ENCODE results near the gene LST1. TPM values are rescaled to one million over a fixed set of nuclear protein-coding genes. Genes with fewer than 3 reads are reported as not detected.

Gene LST1
- total and polyA plus RNA-seq, 2 donors (not counting 1 experiment from before 2014, with no cell fraction given), result 7.4 to 30.5 TPM

- intact Hi-C loops (cut with micrococcal nuclease), result loop anchor here (5.0 kb wide), 3 partner anchors 185 to 335 kb away; partner anchors contain the start of genes EHMT2, LSM2, NELFE and SKIC2
- H3K4me1 Mint-ChIP-seq, result peaks cover 24% of the 10 kb centered on the region
- Histone ChIP-seq H3K79me2 (ENCODE audit: control insufficient read depth, insufficient read depth, low read length) (peaks cover 21% of the 10 kb centered on the region), H3K36me3 (replicated peaks in 1 of 2; ENCODE audit: control extremely low read depth in 1 of 2, control insufficient read depth in 1 of 2, extremely low read depth in 1 of 2, insufficient read depth in 2 of 2, low read length in 1 of 2) (peaks cover 7 to 53% of the 10 kb centered on the region in 2 experiments), H3K9ac (ENCODE audit: low read length) (no peak overlapping the region), H3K4me1 (ENCODE audit: control insufficient read depth in 2 of 2, insufficient read depth in 2 of 2, low read length in 2 of 2) (peaks cover 10 to 16% of the 10 kb centered on the region in 2 donors), H3K27ac (ENCODE audit: low read length in 2 of 2) (no peak overlapping the region), H2AFZ (ENCODE audit: insufficient read depth, low read depth, low read length, poor library complexity, severe bottlenecking) (no peak overlapping the region), H3K9me3 (ENCODE audit: control extremely low read depth in 1 of 3, control insufficient read depth in 2 of 3, insufficient read depth in 1 of 3, low read length in 2 of 3) (peaks cover 0 to 6% (median 0%) of the 10 kb centered on the region in 3 donors), H3K27me3 (replicated peaks in 1 of 4; ENCODE audit: control extremely low read depth in 1 of 4, control insufficient read depth in 3 of 4, insufficient read depth in 4 of 4, low read length in 3 of 4) (no peaks in the 10 kb centered on the region), H4K20me1 (ENCODE audit: control insufficient read depth, insufficient read depth, low read length, poor library complexity, severe bottlenecking) (peaks cover 10% of the 10 kb centered on the region), H3K4me2 (replicated peaks; ENCODE audit: low read depth, low read length, poor library complexity, severe bottlenecking) (no peak overlapping the region), H3K4me3 (ENCODE audit: control extremely low read depth in 1 of 5, extremely low read depth in 1 of 5, insufficient read depth in 1 of 5, low read depth in 2 of 5, low read length in 4 of 5) (no peak overlapping the region)
- no peaks in the 10 kb centered on the region for H3K9me3 Mint-ChIP-seq (ENCODE audit: insufficient read depth)
- H3K27ac Mint-ChIP-seq, result peak overlapping the region; percentile 12
- POLR2A ChIA-PET, result interaction anchor here (0.6 to 1.2 kb wide), 7 partner anchors 13 to 237 kb away, joined by 3 to 12 read pairs (median 4); no protein-coding TSS in a partner anchor
- TF ChIP-seq EZH2 (IDR thresholded peaks at IDR 0.05; ENCODE audit: borderline replicate concordance, insufficient read depth, low read depth, low read length, poor library complexity, severe bottlenecking) (no peak), CTCF (IDR thresholded peaks at IDR 0.05) (no peak)
- no peaks in the 10 kb centered on the region for H3K27me3 Mint-ChIP-seq
- DNase-seq, result no peak
- ATAC-seq (ENCODE audit: low read depth), result no peak
- 92% methylated on average over 9 of the region's 10 CpGs for WGBS (ENCODE audit: insufficient coverage)
- CTCF ChIA-PET, result interaction anchor here (0.6 to 2.3 kb wide), 8 partner anchors 24 to 483 kb away, joined by 3 to 11 read pairs (median 4); partner anchors contain the start of genes BAG6 and DDX39B
- peak overlapping the region; percentile 86 for H3K4me3 Mint-ChIP-seq
Measured at GRCh38 chr6:31622684-31623091, 36.6 kb downstream of the LST1 start.

- WGBS (ENCODE audit: insufficient coverage), result no CpG with 5 or more reads among the region's 10 CpGs
- Mint-ChIP-seq H3K9me3 (ENCODE audit: insufficient read depth) (no peaks in the 10 kb centered on the region), H3K27ac (no peak overlapping the region), H3K27me3 (no peaks in the 10 kb centered on the region), H3K4me1 (peaks cover 24% of the 10 kb centered on the region), H3K4me3 (no peak overlapping the region)
- Histone ChIP-seq H3K4me1 (ENCODE audit: control insufficient read depth in 2 of 2, insufficient read depth in 2 of 2, low read length in 2 of 2) (peaks cover 10 to 16% of the 10 kb centered on the region in 2 donors), H3K9me3 (ENCODE audit: control extremely low read depth in 1 of 3, control insufficient read depth in 2 of 3, insufficient read depth in 1 of 3, low read length in 2 of 3) (peaks cover 0 to 5% (median 0%) of the 10 kb centered on the region in 3 donors), H3K79me2 (ENCODE audit: control insufficient read depth, insufficient read depth, low read length) (peaks cover 21% of the 10 kb centered on the region), H3K4me3 (ENCODE audit: control extremely low read depth in 1 of 5, extremely low read depth in 1 of 5, insufficient read depth in 1 of 5, low read depth in 2 of 5, low read length in 4 of 5) (no peak overlapping the region), H3K9ac (ENCODE audit: low read length) (no peak overlapping the region), H3K27me3 (replicated peaks in 1 of 4; ENCODE audit: control extremely low read depth in 1 of 4, control insufficient read depth in 3 of 4, insufficient read depth in 4 of 4, low read length in 3 of 4) (no peaks in the 10 kb centered on the region), H3K4me2 (replicated peaks; ENCODE audit: low read depth, low read length, poor library complexity, severe bottlenecking) (no peak overlapping the region), H2AFZ (ENCODE audit: insufficient read depth, low read depth, low read length, poor library complexity, severe bottlenecking) (no peak overlapping the region), H3K36me3 (replicated peaks in 1 of 2; ENCODE audit: control extremely low read depth in 1 of 2, control insufficient read depth in 1 of 2, extremely low read depth in 1 of 2, insufficient read depth in 2 of 2, low read length in 1 of 2) (peaks cover 7 to 64% of the 10 kb centered on the region in 2 experiments), H3K27ac (ENCODE audit: low read length in 2 of 2) (no peak overlapping the region), H4K20me1 (ENCODE audit: control insufficient read depth, insufficient read depth, low read length, poor library complexity, severe bottlenecking) (peaks cover 18% of the 10 kb centered on the region)
- TF ChIP-seq CTCF (IDR thresholded peaks at IDR 0.05), result no peak
- no peak for TF ChIP-seq EZH2 (IDR thresholded peaks at IDR 0.05; ENCODE audit: borderline replicate concordance, insufficient read depth, low read depth, low read length, poor library complexity, severe bottlenecking)
- intact Hi-C loops (cut with micrococcal nuclease), result loop anchor here (5.0 kb wide), 3 partner anchors 183 to 333 kb away; partner anchors contain the start of genes EHMT2, LSM2, NELFE and SKIC2
- DNase-seq, result no peak
- ChIA-PET POLR2A (interaction anchor here (1.4 kb wide), 1 partner anchor 44 kb away, joined by 3 read pairs; no protein-coding TSS in a partner anchor), CTCF (interaction anchor here (0.6 to 1.5 kb wide), 3 partner anchors 7 to 14 kb away, joined by 3 to 5 read pairs (median 3); no protein-coding TSS in a partner anchor)
- ATAC-seq (ENCODE audit: low read depth), result no peak
Measured at GRCh38 chr6:31624070-31624469, 38.0 kb downstream of the LST1 start.

All from B cell (primary cell).